H9 (cell line): Measurements from ENCODE around the gene TNP2. TPM values are rescaled to one million over a fixed set of nuclear protein-coding genes. Genes with fewer than 3 reads are reported as not detected.

Experiments used
- DNase-seq: peaks from one replicate; pipeline ENCODE4 v3.0.0-alpha.2; 2017
- H2AFZ ChIP-seq: one replicate; pipeline ENCODE4 v1.6.1; 2013; ENCODE audit warnings: mild to moderate bottlenecking, low read length, control low read depth, moderate library complexity
- H2AK5ac ChIP-seq: 2 replicates; pipeline ENCODE4 v1.6.1; 2013; ENCODE audit warnings: low read length, control low read depth, mixed read lengths; ENCODE audit not compliant: insufficient read length
- H2BK120ac ChIP-seq: one replicate; pipeline ENCODE4 v1.6.1; 2013; ENCODE audit warnings: low read depth, mild to moderate bottlenecking, low read length, control low read depth, inconsistent platforms; ENCODE audit not compliant: poor library complexity, severe bottlenecking
- H2BK12ac ChIP-seq: 2 replicates; pipeline ENCODE4 v1.6.1; 2013; ENCODE audit warnings: low read length, control low read depth, mixed read lengths, low read depth; ENCODE audit not compliant: insufficient read length
- H2BK15ac ChIP-seq: 2 replicates; pipeline ENCODE4 v1.6.1; 2013; ENCODE audit warnings: low read depth, low read length, control low read depth
- H2BK20ac ChIP-seq: one replicate; pipeline ENCODE4 v1.6.1; 2013; ENCODE audit warnings: low read depth, mild to moderate bottlenecking, low read length, control low read depth, inconsistent platforms; ENCODE audit not compliant: poor library complexity, severe bottlenecking
- H2BK5ac ChIP-seq: 2 replicates; pipeline ENCODE4 v1.6.1; 2013; ENCODE audit warnings: low read length, control low read depth, mixed read lengths; ENCODE audit not compliant: insufficient read length
- H3K14ac ChIP-seq: 2 replicates; pipeline ENCODE4 v1.6.1; 2013; ENCODE audit warnings: low read length, control low read depth; ENCODE audit not compliant: insufficient read depth
- H3K18ac ChIP-seq: 2 replicates; pipeline ENCODE4 v1.6.1; 2013; ENCODE audit warnings: low read depth, mild to moderate bottlenecking, mixed read lengths, low read length, control low read depth; ENCODE audit not compliant: insufficient read length
- H3K23ac ChIP-seq: 2 replicates; pipeline ENCODE4 v1.6.1; 2013; ENCODE audit warnings: low read length, control low read depth, mixed read lengths, low read depth; ENCODE audit not compliant: insufficient read length
- H3K23me2 ChIP-seq: 2 replicates; pipeline ENCODE4 v1.6.1; 2013; ENCODE audit warnings: low read depth, mild to moderate bottlenecking, mixed read lengths, low read length, control low read depth; ENCODE audit not compliant: insufficient read length, poor library complexity, severe bottlenecking
- H3K27ac ChIP-seq: 2 replicates; pipeline ENCODE4 v1.5.1; 2013; ENCODE audit warnings: low read length, control low read depth, mixed read lengths, low read depth; ENCODE audit not compliant: insufficient read length
- H3K27me3 ChIP-seq: 2 replicates; pipeline ENCODE4 v1.6.1; 2013; ENCODE audit warnings: low read length, control low read depth, inconsistent platforms; ENCODE audit not compliant: insufficient read depth
- H3K4ac ChIP-seq: 2 replicates; pipeline ENCODE4 v1.6.1; 2013; ENCODE audit warnings: low read depth, mild to moderate bottlenecking, control low read depth, inconsistent platforms, low read length, moderate library complexity
- H3K4me1 ChIP-seq: 2 replicates; pipeline ENCODE4 v1.6.1; 2013; ENCODE audit warnings: low read length, control low read depth, inconsistent platforms; ENCODE audit not compliant: insufficient read depth
- H3K4me2 ChIP-seq: 2 replicates; pipeline ENCODE4 v1.6.1; 2013; ENCODE audit warnings: low read length, control low read depth, mixed read lengths; ENCODE audit not compliant: insufficient read length, insufficient read depth
- H3K56ac ChIP-seq: 2 replicates; pipeline ENCODE4 v1.6.1; 2013; ENCODE audit warnings: low read depth, mild to moderate bottlenecking, mixed read lengths, low read length, control low read depth; ENCODE audit not compliant: insufficient read length
- H3K79me1 ChIP-seq: 2 replicates; pipeline ENCODE4 v1.6.1; 2013; ENCODE audit warnings: low read depth, mild to moderate bottlenecking, moderate library complexity, low read length, control low read depth, inconsistent platforms; ENCODE audit not compliant: insufficient read depth, poor library complexity, severe bottlenecking
- H3K79me2 ChIP-seq: 2 replicates; pipeline ENCODE4 v1.6.1; 2013; ENCODE audit warnings: low read length, control low read depth, inconsistent platforms; ENCODE audit not compliant: insufficient read depth
- H3K9ac ChIP-seq: 2 replicates; pipeline ENCODE4 v1.6.1; 2013; ENCODE audit warnings: low read length, control low read depth, mixed read lengths; ENCODE audit not compliant: insufficient read length; ENCODE audit errors: extremely low read depth
- H3K9me3 ChIP-seq: one replicate; pipeline ENCODE4 v1.6.1; 2013; ENCODE audit warnings: low read depth, low read length, inconsistent platforms; ENCODE audit not compliant: control insufficient read depth
- H3T11ph ChIP-seq: one replicate; pipeline ENCODE4 v1.6.1; 2013; ENCODE audit warnings: mild to moderate bottlenecking, low read length, control low read depth, inconsistent platforms
- H4K20me1 ChIP-seq: one replicate; pipeline ENCODE4 v1.6.1; 2013; ENCODE audit not compliant: control insufficient read depth, insufficient read length, insufficient read depth
- H4K5ac ChIP-seq: 2 replicates; pipeline ENCODE4 v1.6.1; 2013; ENCODE audit warnings: low read depth, mild to moderate bottlenecking, mixed read lengths, low read length, control low read depth; ENCODE audit not compliant: insufficient read length
- H4K8ac ChIP-seq: replicated peaks from 2 replicates; pipeline ENCODE4 v1.6.1; 2013; ENCODE audit warnings: low read length, control low read depth, mixed read lengths, low read depth; ENCODE audit not compliant: insufficient read length
- H4K91ac ChIP-seq: 2 replicates; pipeline ENCODE4 v1.6.1; 2013; ENCODE audit warnings: low read depth, mild to moderate bottlenecking, moderate library complexity, mixed read lengths, low read length, control low read depth; ENCODE audit not compliant: insufficient read length
- H3K27ac Mint-ChIP-seq, 3 experiments: 2 replicates in 2 of 3; 3 replicates in 1 of 3; pipeline ENCODE4 v1.8.0; 2020 to 2021; ENCODE audit warnings: mixed read lengths in 3 of 3, mild to moderate bottlenecking in 1 of 3, moderate library complexity in 1 of 3
- H3K27me3 Mint-ChIP-seq: 2 replicates; pipeline ENCODE4 v1.8.0; 2021; ENCODE audit warnings: low read depth, mild to moderate bottlenecking, moderate library complexity, mixed read lengths
- H3K36me3 Mint-ChIP-seq, 3 experiments: 2 replicates in 2 of 3; 3 replicates in 1 of 3; pipeline ENCODE4 v1.8.0; 2020 to 2021; ENCODE audit warnings: low read depth in 3 of 3, mixed read lengths in 3 of 3; ENCODE audit not compliant: insufficient read depth in 1 of 3
- H3K4me1 Mint-ChIP-seq, 2 experiments: 2 replicates each; pipeline ENCODE4 v1.8.0; 2020; ENCODE audit warnings: mixed read lengths in 2 of 2
- H3K4me3 Mint-ChIP-seq, 2 experiments: 2 replicates in 1 of 2; 3 replicates in 1 of 2; pipeline ENCODE4 v1.8.0; 2020 to 2021; ENCODE audit warnings: mild to moderate bottlenecking in 2 of 2, mixed read lengths in 2 of 2, moderate library complexity in 1 of 2
- H3K9me3 Mint-ChIP-seq, 2 experiments: 2 replicates in 1 of 2; 3 replicates in 1 of 2; pipeline ENCODE4 v1.8.0; 2020; ENCODE audit warnings: mild to moderate bottlenecking in 2 of 2, mixed read lengths in 2 of 2, moderate library complexity in 1 of 2
- WGBS: extraction: QIAGEN DNeasy Blood & Tissue Kit; methylation state at CpG from one replicate; pipeline ENCODE4 v1.1.7; 2013; ENCODE audit warnings: missing lambda C conversion rate, low lambda C conversion rate, mixed read lengths; ENCODE audit not compliant: insufficient read length; ENCODE audit errors: extremely low coverage; 5-methylcytosine and 5-hydroxymethylcytosine counted together
- total RNA-seq: library from RNA; stranded (reverse); gene quantifications from 2 replicates; pipeline ENCODE4 v1.2.1, GENCODE V29; 2021
- TF ChIP-seq, protein P1 (sequence below): fragments of 200-600 bp; sonication (generic); conservative IDR thresholded peaks from 3 replicates; pipeline ENCODE4 v1.8.0; 2021; ENCODE audit warnings: antibody characterized with exemption, mild to moderate bottlenecking

The TNP2 gene
- total RNA-seq, 1 experiment from 2014 or later: not detected

- no CpG with 5 or more reads among the region's 5 CpGs for WGBS
- Histone ChIP-seq H3K27me3 (no peaks in the 10 kb centered on the region), H4K20me1 (no peaks in the 10 kb centered on the region), H4K5ac (no peak overlapping the region), H3K4me1 (no peaks in the 10 kb centered on the region), H3K27ac (no peak overlapping the region), H3K23ac (no peak overlapping the region), H3K56ac (no peak overlapping the region), H3K4me2 (no peak overlapping the region), H2BK12ac (no peak overlapping the region), H3K14ac (no peak overlapping the region), H3K79me2 (no peaks in the 10 kb centered on the region), H2BK20ac (no peak overlapping the region), H4K91ac (no peak overlapping the region), H2AK5ac (no peak overlapping the region), H3K9me3 (no peaks in the 10 kb centered on the region), H3K9ac (no peak overlapping the region), H2AFZ (no peak overlapping the region), H2BK15ac (no peak overlapping the region), H3K4ac (no peak overlapping the region), H3K18ac (no peak overlapping the region), H4K8ac (no peak overlapping the region), H2BK5ac (no peak overlapping the region), H3K79me1 (no peaks in the 10 kb centered on the region), H3T11ph (no peak overlapping the region), H3K23me2 (no peaks in the 10 kb centered on the region), H2BK120ac (no peak overlapping the region)
- no peak for DNase-seq
- Mint-ChIP-seq H3K9me3 (no peaks in the 10 kb centered on the region), H3K27ac (no peak overlapping the region), H3K4me3 (no peak overlapping the region), H3K36me3 (no peaks in the 10 kb centered on the region; a peak in 1 of 7 replicates), H3K27me3 (peaks cover 1% of the 10 kb centered on the region; the same call in 1 of the 2 replicates), H3K4me1 (peaks cover 5 to 7% of the 10 kb centered on the region in 2 experiments; a peak in 2 of 4 replicates)
- TF ChIP-seq, protein P1, sequence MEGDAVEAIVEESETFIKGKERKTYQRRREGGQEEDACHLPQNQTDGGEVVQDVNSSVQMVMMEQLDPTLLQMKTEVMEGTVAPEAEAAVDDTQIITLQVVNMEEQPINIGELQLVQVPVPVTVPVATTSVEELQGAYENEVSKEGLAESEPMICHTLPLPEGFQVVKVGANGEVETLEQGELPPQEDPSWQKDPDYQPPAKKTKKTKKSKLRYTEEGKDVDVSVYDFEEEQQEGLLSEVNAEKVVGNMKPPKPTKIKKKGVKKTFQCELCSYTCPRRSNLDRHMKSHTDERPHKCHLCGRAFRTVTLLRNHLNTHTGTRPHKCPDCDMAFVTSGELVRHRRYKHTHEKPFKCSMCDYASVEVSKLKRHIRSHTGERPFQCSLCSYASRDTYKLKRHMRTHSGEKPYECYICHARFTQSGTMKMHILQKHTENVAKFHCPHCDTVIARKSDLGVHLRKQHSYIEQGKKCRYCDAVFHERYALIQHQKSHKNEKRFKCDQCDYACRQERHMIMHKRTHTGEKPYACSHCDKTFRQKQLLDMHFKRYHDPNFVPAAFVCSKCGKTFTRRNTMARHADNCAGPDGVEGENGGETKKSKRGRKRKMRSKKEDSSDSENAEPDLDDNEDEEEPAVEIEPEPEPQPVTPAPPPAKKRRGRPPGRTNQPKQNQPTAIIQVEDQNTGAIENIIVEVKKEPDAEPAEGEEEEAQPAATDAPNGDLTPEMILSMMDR: no peak
Measured at GRCh38 chr16:11245222-11245737, 23.8 kb downstream of the TNP2 start.
